A549 (cell line): ENCODE measurements around the gene YKT6. TPM values are rescaled to one million over a fixed set of nuclear protein-coding genes. Genes with fewer than 3 reads are reported as not detected.

ENCODE experiments used
- ATAC-seq, 2 experiments: fragments of 200-7000 bp in 1 of 2; fragments of >200 bp in 1 of 2; cut with Nextera tagmentation in 1 of 2; cut with Tn5 transposase in 1 of 2; 3 replicates each; pipeline versions ENCODE4 v1.8.0 to v1.9.1; 2018 to 2020; ENCODE audit warnings: mild to moderate bottlenecking in 1 of 2, moderate library complexity in 1 of 2
- CTCF ChIA-PET: fragments of 300-600 bp; sonication (Branson Sonifier 250); formaldehyde crosslinking; extraction: SDS; loops from one replicate; lab custom pipeline; 2021; ENCODE audit warnings: antibody characterized with exemption, inconsistent platforms; lab: Yijun Ruan, JAX
- POLR2A ChIA-PET: fragments of 350-600 bp; formaldehyde crosslinking; extraction: SDS; loops from one replicate; lab custom pipeline; 2021; ENCODE audit warnings: antibody characterized with exemption, inconsistent platforms; lab: Yijun Ruan, JAX
- DNase-seq, 2 experiments: peaks; one replicate each; pipeline versions ENCODE4 v3.0.0 to v3.0.0-alpha.2; 2011 to 2016; ENCODE audit warnings: low read depth in 1 of 2, low spot score in 1 of 2
- FAIRE-seq: peaks from 2 replicates; lab custom pipeline; 2011; peaks lifted over from hg19 to GRCh38; lab: Jason Lieb, UNC
- H3K27ac ChIP-seq, 2 experiments: fragments of >200 bp; sonication (Bioruptor Twin); formaldehyde crosslinking; 3 replicates each; pipeline ENCODE4 v1.5.1; 2016 to 2017
- H3K4me1 ChIP-seq: fragments of >200 bp; sonication (Bioruptor Twin); formaldehyde crosslinking; 3 replicates; pipeline ENCODE4 v1.6.1; 2016
- H3K4me2 ChIP-seq: fragments of >200 bp; sonication (Bioruptor Twin); formaldehyde crosslinking; 3 replicates; pipeline ENCODE4 v1.6.1; 2016
- H3K4me3 ChIP-seq: fragments of >200 bp; sonication (Bioruptor Twin); formaldehyde crosslinking; 3 replicates; pipeline ENCODE4 v1.5.1; 2016
- H3K9me3 ChIP-seq: fragments of >200 bp; sonication (Bioruptor Twin); formaldehyde crosslinking; 3 replicates; pipeline ENCODE4 v1.6.1; 2016
- BHLHE40 ChIP-seq: IDR thresholded peaks from 2 replicates; pipeline ENCODE4 v1.6.1; 2012; ENCODE audit warnings: low read depth, low read length, inconsistent platforms
- CBX8 ChIP-seq: fragments of 200-600 bp; sonication (generic); IDR thresholded peaks from 2 replicates; pipeline ENCODE4 v1.6.1; 2016
- EP300 ChIP-seq, 2 experiments: fragments of >200 bp; sonication (Bioruptor Twin); formaldehyde crosslinking; IDR thresholded peaks; 2 replicates in 1 of 2; 3 replicates in 1 of 2; pipeline ENCODE4 v1.6.1; 2016 to 2017
- FOSL2 ChIP-seq, 2 experiments: fragments of 450-650 bp in 1 of 2; fragments of >200 bp in 1 of 2; sonication (Bioruptor Twin) in 1 of 2; formaldehyde crosslinking; IDR thresholded peaks; 2 replicates each; pipeline versions ENCODE4 v1.5.0 to v1.6.1; 2016 to 2020; ENCODE audit warnings: mild to moderate bottlenecking in 1 of 2, moderate library complexity in 1 of 2
- HOXB13 ChIP-seq: fragments of 250-450 bp; sonication (Bioruptor Pico); IDR thresholded peaks from 2 replicates; pipeline ENCODE4 v1.5.0; 2020; ENCODE audit warnings: low read depth, mild to moderate bottlenecking, moderate library complexity
- HOXB5 ChIP-seq: fragments of 250-450 bp; sonication (Bioruptor Pico); IDR thresholded peaks from 2 replicates; pipeline ENCODE4 v1.5.0; 2020; ENCODE audit warnings: mild to moderate bottlenecking, moderate library complexity
- JUN ChIP-seq, 2 experiments: fragments of >200 bp; sonication (Bioruptor Twin); formaldehyde crosslinking; IDR thresholded peaks; 2 replicates in 1 of 2; 3 replicates in 1 of 2; pipeline ENCODE4 v1.6.1; 2016 to 2017
- KDM5A ChIP-seq: fragments of 200-600 bp; sonication (generic); IDR thresholded peaks from 2 replicates; pipeline ENCODE4 v1.6.1; 2016; ENCODE audit warnings: antibody characterized with exemption, mild to moderate bottlenecking
- MAFK ChIP-seq: fragments of 450-650 bp; IDR thresholded peaks from 2 replicates; pipeline ENCODE4 v1.6.1; 2014; ENCODE audit not compliant: partially characterized antibody
- MAZ ChIP-seq: fragments of 150-350 bp; IDR thresholded peaks from 2 replicates; pipeline ENCODE4 v1.6.1; 2014; ENCODE audit warnings: antibody characterized with exemption, low read depth, low read length, borderline replicate concordance
- RARB ChIP-seq: fragments of 250-450 bp; sonication (Bioruptor Pico); IDR thresholded peaks from 2 replicates; pipeline ENCODE4 v1.8.0; 2021; ENCODE audit warnings: mild to moderate bottlenecking, moderate library complexity
- RFX5 ChIP-seq: fragments of 450-650 bp; IDR thresholded peaks from 2 replicates; pipeline ENCODE4 v1.7.1; 2014; ENCODE audit warnings: antibody characterized with exemption, mild to moderate bottlenecking, moderate library complexity
- TFCP2L1 ChIP-seq: fragments of 250-450 bp; sonication (Bioruptor Pico); IDR thresholded peaks from 2 replicates; pipeline ENCODE4 v1.5.0; 2021; ENCODE audit warnings: mild to moderate bottlenecking
- ZC3H11A ChIP-seq: fragments of 450-650 bp; IDR thresholded peaks from 2 replicates; pipeline ENCODE4 v1.6.1; 2014; ENCODE audit warnings: antibody characterized with exemption, mild to moderate bottlenecking
- ZSCAN20 ChIP-seq: fragments of 250-450 bp; sonication (Bioruptor Pico); IDR thresholded peaks from 2 replicates; pipeline ENCODE4 v1.8.0; 2022; ENCODE audit warnings: mild to moderate bottlenecking, moderate library complexity
- WGBS: methylation state at CpG from one replicate; pipeline ENCODE4 v1.1.6; 2017; ENCODE audit errors: missing lambda C conversion rate; 5-methylcytosine and 5-hydroxymethylcytosine counted together
- polyA plus RNA-seq, 4 experiments: library from polyadenylated mRNA; depleted of rRNA in 3 of 4; stranded (reverse); fragments of >200 nt; fragmentation: RNase III in 1 of 4; extraction: RNeasy Plus Mini Kit Qiagen cat#74134 plus additional on column Dnase treatment in 1 of 4; gene quantifications; 2 replicates in 3 of 4; 3 replicates in 1 of 4; pipeline ENCODE4 v1.2.3, GENCODE V29; 2011 to 2017
- TF ChIP-seq, protein P1 (sequence below): IDR thresholded peaks from 2 replicates; pipeline ENCODE4 v1.6.1; 2012
- TF ChIP-seq, protein P2 (sequence below): fragments of 150-350 bp; IDR thresholded peaks from 2 replicates; pipeline ENCODE4 v1.6.1; 2014; ENCODE audit warnings: low read depth, mild to moderate bottlenecking, low read length
- TF ChIP-seq, protein P3 (sequence below): fragments of 200-600 bp; sonication (generic); IDR thresholded peaks from 2 replicates; pipeline ENCODE4 v1.6.1; 2016; ENCODE audit warnings: antibody characterized with exemption, mild to moderate bottlenecking, moderate library complexity
- TF ChIP-seq, protein P4 (sequence below): fragments of 250-450 bp; sonication (Bioruptor Pico); IDR thresholded peaks from 2 replicates; pipeline ENCODE4 v1.5.0; 2021; ENCODE audit warnings: mild to moderate bottlenecking, moderate library complexity, borderline replicate concordance
- TF ChIP-seq, protein P5 (sequence below): IDR thresholded peaks from 2 replicates; pipeline ENCODE4 v1.6.1; 2012
- TF ChIP-seq, protein P6 (sequence below): fragments of >200 bp; sonication (Bioruptor Twin); formaldehyde crosslinking; IDR thresholded peaks from 3 replicates; pipeline ENCODE4 v1.6.1; 2016

YKT6 gene
- polyA plus RNA-seq, 2 of the 4 experiments (the other 2 are of a cell fraction), result 113 to 130 TPM

DNA sequence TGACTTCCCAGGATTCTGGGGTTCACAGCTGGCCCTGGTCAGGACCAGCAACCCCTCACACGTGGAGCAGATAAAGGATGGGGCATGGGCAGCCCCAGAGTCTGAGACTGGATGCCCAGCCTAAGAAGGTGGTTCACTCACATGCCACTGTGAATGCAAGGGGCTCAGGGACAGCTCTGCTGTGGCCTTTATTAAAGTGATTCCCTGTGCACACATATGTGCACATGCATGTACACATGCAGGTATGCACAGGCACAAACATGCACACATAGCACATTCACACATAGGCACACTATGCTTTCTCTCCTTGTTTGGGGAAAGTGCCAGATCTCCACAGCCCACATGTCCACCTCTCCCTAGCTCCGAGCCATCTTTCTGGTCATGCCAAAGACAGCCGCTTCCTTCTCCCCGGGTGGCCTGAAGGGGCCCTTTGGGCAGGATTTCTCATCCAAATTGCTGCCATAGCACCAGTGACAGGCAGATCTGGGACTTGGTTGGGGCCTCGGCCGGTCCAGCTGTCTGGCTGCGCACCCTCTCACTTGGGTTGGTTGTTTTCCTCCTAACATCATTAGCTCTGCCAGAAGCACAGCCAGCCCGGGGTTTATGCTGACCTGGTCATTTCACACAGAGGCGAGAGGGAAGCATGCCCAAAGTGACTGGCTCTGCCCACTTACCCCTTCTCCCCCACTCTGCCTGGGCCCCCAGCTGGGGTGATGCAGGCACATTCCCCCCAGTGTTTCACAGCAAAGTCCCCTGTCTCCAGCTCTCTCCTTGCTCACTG lies 13.0 kb upstream of the YKT6 start:
- WGBS, result 59% methylated on average over 9 of the region's 9 CpGs
- peaks cover 26% of the 10 kb centered on the region for H3K4me1 ChIP-seq
- TF ChIP-seq, protein P1, sequence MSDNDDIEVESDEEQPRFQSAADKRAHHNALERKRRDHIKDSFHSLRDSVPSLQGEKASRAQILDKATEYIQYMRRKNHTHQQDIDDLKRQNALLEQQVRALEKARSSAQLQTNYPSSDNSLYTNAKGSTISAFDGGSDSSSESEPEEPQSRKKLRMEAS, result no peak
- TF ChIP-seq ZC3H11A (no peak), FOSL2 (IDR thresholded peaks at IDR 0.05) (no peak), FOSL2 (CRISPR knock-in tag; IDR thresholded peaks at IDR 0.05) (no peak), EP300 (IDR thresholded peaks at IDR 0.05) (no peak), MAZ (no peak), MAFK (peak; percentile 71)
- TF ChIP-seq, protein P2, sequence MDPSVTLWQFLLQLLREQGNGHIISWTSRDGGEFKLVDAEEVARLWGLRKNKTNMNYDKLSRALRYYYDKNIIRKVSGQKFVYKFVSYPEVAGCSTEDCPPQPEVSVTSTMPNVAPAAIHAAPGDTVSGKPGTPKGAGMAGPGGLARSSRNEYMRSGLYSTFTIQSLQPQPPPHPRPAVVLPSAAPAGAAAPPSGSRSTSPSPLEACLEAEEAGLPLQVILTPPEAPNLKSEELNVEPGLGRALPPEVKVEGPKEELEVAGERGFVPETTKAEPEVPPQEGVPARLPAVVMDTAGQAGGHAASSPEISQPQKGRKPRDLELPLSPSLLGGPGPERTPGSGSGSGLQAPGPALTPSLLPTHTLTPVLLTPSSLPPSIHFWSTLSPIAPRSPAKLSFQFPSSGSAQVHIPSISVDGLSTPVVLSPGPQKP, result no peak
- TF ChIP-seq, protein P3, sequence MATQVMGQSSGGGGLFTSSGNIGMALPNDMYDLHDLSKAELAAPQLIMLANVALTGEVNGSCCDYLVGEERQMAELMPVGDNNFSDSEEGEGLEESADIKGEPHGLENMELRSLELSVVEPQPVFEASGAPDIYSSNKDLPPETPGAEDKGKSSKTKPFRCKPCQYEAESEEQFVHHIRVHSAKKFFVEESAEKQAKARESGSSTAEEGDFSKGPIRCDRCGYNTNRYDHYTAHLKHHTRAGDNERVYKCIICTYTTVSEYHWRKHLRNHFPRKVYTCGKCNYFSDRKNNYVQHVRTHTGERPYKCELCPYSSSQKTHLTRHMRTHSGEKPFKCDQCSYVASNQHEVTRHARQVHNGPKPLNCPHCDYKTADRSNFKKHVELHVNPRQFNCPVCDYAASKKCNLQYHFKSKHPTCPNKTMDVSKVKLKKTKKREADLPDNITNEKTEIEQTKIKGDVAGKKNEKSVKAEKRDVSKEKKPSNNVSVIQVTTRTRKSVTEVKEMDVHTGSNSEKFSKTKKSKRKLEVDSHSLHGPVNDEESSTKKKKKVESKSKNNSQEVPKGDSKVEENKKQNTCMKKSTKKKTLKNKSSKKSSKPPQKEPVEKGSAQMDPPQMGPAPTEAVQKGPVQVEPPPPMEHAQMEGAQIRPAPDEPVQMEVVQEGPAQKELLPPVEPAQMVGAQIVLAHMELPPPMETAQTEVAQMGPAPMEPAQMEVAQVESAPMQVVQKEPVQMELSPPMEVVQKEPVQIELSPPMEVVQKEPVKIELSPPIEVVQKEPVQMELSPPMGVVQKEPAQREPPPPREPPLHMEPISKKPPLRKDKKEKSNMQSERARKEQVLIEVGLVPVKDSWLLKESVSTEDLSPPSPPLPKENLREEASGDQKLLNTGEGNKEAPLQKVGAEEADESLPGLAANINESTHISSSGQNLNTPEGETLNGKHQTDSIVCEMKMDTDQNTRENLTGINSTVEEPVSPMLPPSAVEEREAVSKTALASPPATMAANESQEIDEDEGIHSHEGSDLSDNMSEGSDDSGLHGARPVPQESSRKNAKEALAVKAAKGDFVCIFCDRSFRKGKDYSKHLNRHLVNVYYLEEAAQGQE, result no peak
- TF ChIP-seq, protein P4, sequence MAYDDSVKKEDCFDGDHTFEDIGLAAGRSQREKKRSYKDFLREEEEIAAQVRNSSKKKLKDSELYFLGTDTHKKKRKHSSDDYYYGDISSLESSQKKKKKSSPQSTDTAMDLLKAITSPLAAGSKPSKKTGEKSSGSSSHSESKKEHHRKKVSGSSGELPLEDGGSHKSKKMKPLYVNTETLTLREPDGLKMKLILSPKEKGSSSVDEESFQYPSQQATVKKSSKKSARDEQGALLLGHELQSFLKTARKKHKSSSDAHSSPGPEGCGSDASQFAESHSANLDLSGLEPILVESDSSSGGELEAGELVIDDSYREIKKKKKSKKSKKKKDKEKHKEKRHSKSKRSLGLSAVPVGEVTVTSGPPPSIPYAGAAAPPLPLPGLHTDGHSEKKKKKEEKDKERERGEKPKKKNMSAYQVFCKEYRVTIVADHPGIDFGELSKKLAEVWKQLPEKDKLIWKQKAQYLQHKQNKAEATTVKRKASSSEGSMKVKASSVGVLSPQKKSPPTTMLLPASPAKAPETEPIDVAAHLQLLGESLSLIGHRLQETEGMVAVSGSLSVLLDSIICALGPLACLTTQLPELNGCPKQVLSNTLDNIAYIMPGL, result no peak
- H3K4me3 ChIP-seq, result no peak overlapping the region
- ChIA-PET CTCF (interaction anchor here (1.3 to 2.1 kb wide), 4 partner anchors 8 to 64 kb away, joined by 4 to 8 read pairs (median 4); partner anchors contain the start of gene POLD2), POLR2A (no interaction called here)
- FAIRE-seq (no peak), DNase-seq (no peak), ATAC-seq (no peak)
- no peak overlapping the region for H3K4me2 ChIP-seq
- H3K9me3 ChIP-seq, result peaks cover 4% of the 10 kb centered on the region; the same call in 1 of the 3 replicates
- no peak overlapping the region for H3K27ac ChIP-seq

DNA sequence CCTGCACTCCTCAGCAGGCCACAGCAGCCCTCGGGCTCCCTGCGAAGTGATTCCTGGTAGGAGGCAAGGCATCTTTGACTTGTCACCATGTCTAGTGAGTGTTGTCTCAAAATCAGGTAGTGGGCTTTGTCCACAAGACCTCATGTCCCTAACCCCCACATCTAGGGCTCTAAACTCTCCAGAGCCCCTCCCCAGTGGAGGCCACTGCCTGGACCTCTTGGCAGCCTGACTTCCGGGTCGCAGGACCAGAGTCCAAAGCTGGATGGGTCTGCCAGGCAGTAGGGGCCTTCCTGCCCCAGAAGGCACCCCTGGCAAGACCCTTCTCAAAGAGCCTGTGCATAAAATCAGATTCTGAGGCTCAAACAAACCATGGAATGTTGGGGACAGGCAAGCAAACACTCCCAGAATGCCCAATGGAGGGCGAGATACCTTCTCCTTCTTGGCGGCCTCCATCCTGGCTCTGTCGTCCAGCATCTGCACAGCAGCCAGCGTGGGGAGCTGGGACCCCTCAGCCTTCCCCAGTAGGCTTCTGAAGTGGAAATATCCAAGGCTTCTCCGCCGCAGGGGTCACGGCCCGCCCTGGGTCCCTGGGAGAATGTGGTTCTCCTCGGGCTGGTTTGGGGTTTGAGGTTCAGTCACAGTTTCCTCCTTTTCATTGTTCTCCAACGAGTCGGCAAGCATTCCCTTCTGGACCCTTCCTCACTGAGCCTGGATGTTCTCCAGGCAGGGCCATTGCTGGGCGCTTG lies 12.1 kb upstream of the YKT6 start:
- FAIRE-seq (no peak), DNase-seq (no peak), ATAC-seq (no peak)
- WGBS, result 66% methylated on average over 16 of the region's 16 CpGs
- H3K9me3 ChIP-seq, result no peaks in the 10 kb centered on the region
- POLR2A ChIA-PET, result no interaction called here
- no peak overlapping the region for H3K27ac ChIP-seq
- H3K4me2 ChIP-seq, result no peak overlapping the region
- no peak overlapping the region for H3K4me3 ChIP-seq
- H3K4me1 ChIP-seq, result peaks cover 25% of the 10 kb centered on the region
- CTCF ChIA-PET, result interaction anchor here (1.1 to 2.0 kb wide), 2 partner anchors 7 to 12 kb away, joined by 3 to 8 read pairs; partner anchors contain the start of gene YKT6
- no peak for TF ChIP-seq JUN (IDR thresholded peaks at IDR 0.05)
- no peak for TF ChIP-seq CBX8
- no peak for TF ChIP-seq HOXB13 (CRISPR knock-in tag)
- TF ChIP-seq TFCP2L1 (CRISPR knock-in tag), result no peak
- no peak for TF ChIP-seq RARB (CRISPR knock-in tag)
- TF ChIP-seq ZSCAN20, result no peak
- TF ChIP-seq RFX5, result no peak
- no peak for TF ChIP-seq HOXB5
- TF ChIP-seq KDM5A, result no peak
- TF ChIP-seq, protein P1, result no peak
- no peak for TF ChIP-seq BHLHE40
- no peak for TF ChIP-seq MAZ
- TF ChIP-seq, protein P5, sequence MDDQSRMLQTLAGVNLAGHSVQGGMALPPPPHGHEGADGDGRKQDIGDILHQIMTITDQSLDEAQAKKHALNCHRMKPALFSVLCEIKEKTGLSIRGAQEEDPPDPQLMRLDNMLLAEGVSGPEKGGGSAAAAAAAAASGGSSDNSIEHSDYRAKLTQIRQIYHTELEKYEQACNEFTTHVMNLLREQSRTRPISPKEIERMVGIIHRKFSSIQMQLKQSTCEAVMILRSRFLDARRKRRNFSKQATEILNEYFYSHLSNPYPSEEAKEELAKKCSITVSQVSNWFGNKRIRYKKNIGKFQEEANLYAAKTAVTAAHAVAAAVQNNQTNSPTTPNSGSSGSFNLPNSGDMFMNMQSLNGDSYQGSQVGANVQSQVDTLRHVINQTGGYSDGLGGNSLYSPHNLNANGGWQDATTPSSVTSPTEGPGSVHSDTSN, result no peak
- TF ChIP-seq, protein P6, sequence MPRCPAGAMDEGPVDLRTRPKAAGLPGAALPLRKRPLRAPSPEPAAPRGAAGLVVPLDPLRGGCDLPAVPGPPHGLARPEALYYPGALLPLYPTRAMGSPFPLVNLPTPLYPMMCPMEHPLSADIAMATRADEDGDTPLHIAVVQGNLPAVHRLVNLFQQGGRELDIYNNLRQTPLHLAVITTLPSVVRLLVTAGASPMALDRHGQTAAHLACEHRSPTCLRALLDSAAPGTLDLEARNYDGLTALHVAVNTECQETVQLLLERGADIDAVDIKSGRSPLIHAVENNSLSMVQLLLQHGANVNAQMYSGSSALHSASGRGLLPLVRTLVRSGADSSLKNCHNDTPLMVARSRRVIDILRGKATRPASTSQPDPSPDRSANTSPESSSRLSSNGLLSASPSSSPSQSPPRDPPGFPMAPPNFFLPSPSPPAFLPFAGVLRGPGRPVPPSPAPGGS, result no peak
